ENCODE measurements around the gene PLXNA2.

PLXNA2 gene

GRCh38 chr1:208002672-208003071 is 241.5 kb downstream of the PLXNA2 start:
- Histone ChIP-seq H3K27ac (ENCODE audit: low read depth, low read length) (no peak overlapping the region), H3K36me3 (ENCODE audit: control insufficient read depth in 5 of 5, insufficient read depth in 5 of 5, low read length in 5 of 5) (no peaks in the 10 kb centered on the region), H3K4me3 (ENCODE audit: low read depth in 1 of 5, low read length in 5 of 5) (no peak overlapping the region), H3K4me1 (ENCODE audit: control insufficient read depth in 5 of 5, insufficient read depth in 5 of 5, low read length in 5 of 5) (peaks cover 0 to 1% (median under 1%) of the 10 kb centered on the region in 5 donors), H3K9me3 (ENCODE audit: control insufficient read depth in 5 of 5, low read length in 5 of 5) (peaks cover 0 to 5% (median 0%) of the 10 kb centered on the region in 5 donors), H3K9ac (ENCODE audit: low read length in 5 of 5) (no peak overlapping the region), H3K27me3 (ENCODE audit: control insufficient read depth in 5 of 5, insufficient read depth in 4 of 5, low read length in 5 of 5) (no peaks in the 10 kb centered on the region)

GRCh38 chr1:208002078-208002477 is 242.1 kb downstream of the PLXNA2 start:
- H3K4me1 ChIP-seq (ENCODE audit: control insufficient read depth in 5 of 5, insufficient read depth in 5 of 5, low read length in 5 of 5) = peaks cover 0 to 4% (median 3%) of the 10 kb centered on the region in 5 donors
- peaks cover 0 to 5% (median 0%) of the 10 kb centered on the region in 5 donors for H3K9me3 ChIP-seq (ENCODE audit: control insufficient read depth in 5 of 5, low read length in 5 of 5)
- H3K9ac ChIP-seq (ENCODE audit: low read length in 5 of 5) = no peak overlapping the region
- H3K4me3 ChIP-seq (ENCODE audit: low read depth in 1 of 5, low read length in 5 of 5) = no peak overlapping the region
- no peaks in the 10 kb centered on the region for H3K27me3 ChIP-seq (ENCODE audit: control insufficient read depth in 5 of 5, insufficient read depth in 4 of 5, low read length in 5 of 5)
- H3K36me3 ChIP-seq (ENCODE audit: control insufficient read depth in 5 of 5, insufficient read depth in 5 of 5, low read length in 5 of 5) = no peaks in the 10 kb centered on the region
- H3K27ac ChIP-seq (ENCODE audit: low read depth, low read length) = no peak overlapping the region

- Histone ChIP-seq H3K36me3 (ENCODE audit: control insufficient read depth in 5 of 5, insufficient read depth in 5 of 5, low read length in 5 of 5) (no peaks in the 10 kb centered on the region), H3K9me3 (ENCODE audit: control insufficient read depth in 5 of 5, low read length in 5 of 5) (peaks cover 0 to 3% (median 0%) of the 10 kb centered on the region in 5 donors), H3K27ac (ENCODE audit: low read depth, low read length) (no peak overlapping the region), H3K9ac (ENCODE audit: low read length in 5 of 5) (no peak overlapping the region), H3K27me3 (ENCODE audit: control insufficient read depth in 5 of 5, insufficient read depth in 4 of 5, low read length in 5 of 5) (no peaks in the 10 kb centered on the region), H3K4me1 (ENCODE audit: control insufficient read depth in 5 of 5, insufficient read depth in 5 of 5, low read length in 5 of 5) (peaks cover 0 to 4% (median 3%) of the 10 kb centered on the region in 5 donors), H3K4me3 (ENCODE audit: low read depth in 1 of 5, low read length in 5 of 5) (no peak overlapping the region)
Measured at GRCh38 chr1:208000504-208000903, 243.7 kb downstream of the PLXNA2 start.

- Histone ChIP-seq H3K27me3 (ENCODE audit: control insufficient read depth in 5 of 5, insufficient read depth in 4 of 5, low read length in 5 of 5) (no peaks in the 10 kb centered on the region), H3K36me3 (ENCODE audit: control insufficient read depth in 5 of 5, insufficient read depth in 5 of 5, low read length in 5 of 5) (no peaks in the 10 kb centered on the region), H3K9ac (ENCODE audit: low read length in 5 of 5) (no peak overlapping the region), H3K27ac (ENCODE audit: low read depth, low read length) (no peak overlapping the region), H3K4me3 (ENCODE audit: low read depth in 1 of 5, low read length in 5 of 5) (no peak overlapping the region), H3K9me3 (ENCODE audit: control insufficient read depth in 5 of 5, low read length in 5 of 5) (peaks cover 0 to 3% (median 0%) of the 10 kb centered on the region in 5 donors), H3K4me1 (ENCODE audit: control insufficient read depth in 5 of 5, insufficient read depth in 5 of 5, low read length in 5 of 5) (peaks cover 0 to 4% (median 3%) of the 10 kb centered on the region in 5 donors)
Measured at GRCh38 chr1:207999972-208000371, 244.2 kb downstream of the PLXNA2 start.

- peaks cover 0 to 4% (median 3%) of the 10 kb centered on the region in 5 donors for H3K4me1 ChIP-seq (ENCODE audit: control insufficient read depth in 5 of 5, insufficient read depth in 5 of 5, low read length in 5 of 5)
- no peaks in the 10 kb centered on the region for H3K36me3 ChIP-seq (ENCODE audit: control insufficient read depth in 5 of 5, insufficient read depth in 5 of 5, low read length in 5 of 5)
- H3K27me3 ChIP-seq (ENCODE audit: control insufficient read depth in 5 of 5, insufficient read depth in 4 of 5, low read length in 5 of 5) = no peaks in the 10 kb centered on the region
- no peak overlapping the region for H3K9ac ChIP-seq (ENCODE audit: low read length in 5 of 5)
- no peak overlapping the region for H3K4me3 ChIP-seq (ENCODE audit: low read depth in 1 of 5, low read length in 5 of 5)
- peaks cover 0 to 3% (median 0%) of the 10 kb centered on the region in 5 donors for H3K9me3 ChIP-seq (ENCODE audit: control insufficient read depth in 5 of 5, low read length in 5 of 5)
- no peak overlapping the region for H3K27ac ChIP-seq (ENCODE audit: low read depth, low read length)
Measured at GRCh38 chr1:207999274-207999915, 244.8 kb downstream of the PLXNA2 start.

GRCh38 chr1:207998691-207999090 is 245.5 kb downstream of the PLXNA2 start:
- Histone ChIP-seq H3K27me3 (ENCODE audit: control insufficient read depth in 5 of 5, insufficient read depth in 4 of 5, low read length in 5 of 5) (no peaks in the 10 kb centered on the region), H3K4me3 (ENCODE audit: low read depth in 1 of 5, low read length in 5 of 5) (no peak overlapping the region), H3K27ac (ENCODE audit: low read depth, low read length) (no peak overlapping the region), H3K9ac (ENCODE audit: low read length in 5 of 5) (no peak overlapping the region), H3K4me1 (ENCODE audit: control insufficient read depth in 5 of 5, insufficient read depth in 5 of 5, low read length in 5 of 5) (peaks cover 0 to 4% (median 3%) of the 10 kb centered on the region in 5 donors), H3K9me3 (ENCODE audit: control insufficient read depth in 5 of 5, low read length in 5 of 5) (peaks cover 0 to 3% (median 0%) of the 10 kb centered on the region in 5 donors), H3K36me3 (ENCODE audit: control insufficient read depth in 5 of 5, insufficient read depth in 5 of 5, low read length in 5 of 5) (no peaks in the 10 kb centered on the region)

GRCh38 chr1:207997486-207998268 is 246.5 kb downstream of the PLXNA2 start:
- no peak overlapping the region for H3K4me3 ChIP-seq (ENCODE audit: low read depth in 1 of 5, low read length in 5 of 5)
- no peak overlapping the region for H3K9ac ChIP-seq (ENCODE audit: low read length in 5 of 5)
- peaks cover 0 to 4% (median 3%) of the 10 kb centered on the region in 5 donors for H3K4me1 ChIP-seq (ENCODE audit: control insufficient read depth in 5 of 5, insufficient read depth in 5 of 5, low read length in 5 of 5)
- no peaks in the 10 kb centered on the region for H3K36me3 ChIP-seq (ENCODE audit: control insufficient read depth in 5 of 5, insufficient read depth in 5 of 5, low read length in 5 of 5)
- no peaks in the 10 kb centered on the region for H3K27me3 ChIP-seq (ENCODE audit: control insufficient read depth in 5 of 5, insufficient read depth in 4 of 5, low read length in 5 of 5)
- peaks cover 0 to 3% (median 0%) of the 10 kb centered on the region in 5 donors for H3K9me3 ChIP-seq (ENCODE audit: control insufficient read depth in 5 of 5, low read length in 5 of 5)
- H3K27ac ChIP-seq (ENCODE audit: low read depth, low read length) = no peak overlapping the region

- Histone ChIP-seq H3K36me3 (ENCODE audit: control insufficient read depth in 5 of 5, insufficient read depth in 5 of 5, low read length in 5 of 5) (no peaks in the 10 kb centered on the region), H3K27ac (ENCODE audit: low read depth, low read length) (no peak overlapping the region), H3K9me3 (ENCODE audit: control insufficient read depth in 5 of 5, low read length in 5 of 5) (peaks cover 0 to 3% (median 0%) of the 10 kb centered on the region in 5 donors), H3K4me1 (ENCODE audit: control insufficient read depth in 5 of 5, insufficient read depth in 5 of 5, low read length in 5 of 5) (peaks cover 0 to 4% (median 3%) of the 10 kb centered on the region in 5 donors), H3K4me3 (ENCODE audit: low read depth in 1 of 5, low read length in 5 of 5) (no peak overlapping the region), H3K27me3 (ENCODE audit: control insufficient read depth in 5 of 5, insufficient read depth in 4 of 5, low read length in 5 of 5) (peaks cover 0 to 3% (median 0%) of the 10 kb centered on the region in 5 donors), H3K9ac (ENCODE audit: low read length in 5 of 5) (no peak overlapping the region)
Measured at GRCh38 chr1:207996636-207997035, 247.5 kb downstream of the PLXNA2 start.

- H3K4me3 ChIP-seq (ENCODE audit: low read depth in 1 of 5, low read length in 5 of 5) = no peak overlapping the region
- H3K36me3 ChIP-seq (ENCODE audit: control insufficient read depth in 5 of 5, insufficient read depth in 5 of 5, low read length in 5 of 5) = no peaks in the 10 kb centered on the region
- H3K4me1 ChIP-seq (ENCODE audit: control insufficient read depth in 5 of 5, insufficient read depth in 5 of 5, low read length in 5 of 5) = peaks cover 0 to 4% (median 3%) of the 10 kb centered on the region in 5 donors
- peaks cover 0 to 7% (median 1%) of the 10 kb centered on the region in 5 donors for H3K27me3 ChIP-seq (ENCODE audit: control insufficient read depth in 5 of 5, insufficient read depth in 4 of 5, low read length in 5 of 5)
- no peak overlapping the region for H3K27ac ChIP-seq (ENCODE audit: low read depth, low read length)
- no peak overlapping the region for H3K9ac ChIP-seq (ENCODE audit: low read length in 5 of 5)
- H3K9me3 ChIP-seq (ENCODE audit: control insufficient read depth in 5 of 5, low read length in 5 of 5) = no peaks in the 10 kb centered on the region
Measured at GRCh38 chr1:207995576-207995975, 248.6 kb downstream of the PLXNA2 start.

Data from subcutaneous abdominal adipose tissue (tissue), 5 donors.